NCI-H1105 (cell line): ENCODE data around the gene WWOX.

Source experiments
- DNase-seq: peaks from one replicate; lab custom pipeline; 2025; lab: John Stamatoyannopoulos, UW

WWOX gene

DNA sequence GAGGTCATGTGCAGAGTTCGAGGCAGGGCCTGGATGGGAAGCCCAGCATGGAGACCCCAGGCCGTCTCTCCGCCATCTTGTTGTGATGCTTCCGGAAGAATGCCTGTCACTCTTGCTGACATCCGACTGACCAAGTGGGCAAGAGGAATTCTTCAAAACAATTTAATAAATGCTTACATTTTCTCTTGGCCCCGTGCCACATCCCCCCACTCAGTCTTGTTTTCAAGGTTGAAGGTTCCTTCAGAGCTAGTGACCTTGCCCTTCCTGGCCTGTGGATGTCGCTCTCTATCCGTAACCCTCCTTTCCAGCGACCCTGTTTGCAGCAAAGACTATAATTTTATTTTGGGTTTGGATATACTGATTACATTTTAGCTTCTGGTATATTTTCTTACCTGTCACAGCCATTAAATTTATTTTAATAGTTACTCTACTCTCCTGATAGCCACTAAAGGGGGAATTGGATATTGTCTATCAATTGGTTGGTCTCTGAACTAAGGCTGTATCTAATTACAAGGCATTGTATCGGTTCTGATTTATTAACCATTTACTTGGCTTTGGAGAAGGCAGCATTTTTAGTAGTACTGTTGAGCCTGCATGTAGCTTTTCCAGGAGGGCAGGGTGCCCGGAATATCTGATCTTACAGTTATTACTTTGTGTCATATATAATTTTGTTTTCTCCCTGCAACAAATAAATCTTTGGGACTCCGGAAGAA is 264.5 kb downstream of the WWOX start:
- DNase-seq = no peak

DNA sequence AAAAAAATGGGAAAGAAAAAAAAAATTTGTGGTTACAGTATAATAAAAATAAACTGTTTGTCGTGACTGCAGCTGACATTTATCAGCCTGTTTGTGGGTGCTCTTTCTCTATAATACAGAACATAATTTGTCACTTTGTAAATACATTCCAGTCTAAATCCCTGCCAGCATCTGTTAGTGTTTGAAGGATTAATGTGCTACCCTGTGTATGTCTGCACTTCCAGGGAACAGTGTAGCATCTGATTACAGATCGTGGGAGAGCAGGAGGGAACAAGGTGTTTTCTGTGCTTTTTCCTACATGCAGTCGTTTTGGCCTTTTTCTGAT is 265.1 kb downstream of the WWOX start:
- no peak for DNase-seq

DNA sequence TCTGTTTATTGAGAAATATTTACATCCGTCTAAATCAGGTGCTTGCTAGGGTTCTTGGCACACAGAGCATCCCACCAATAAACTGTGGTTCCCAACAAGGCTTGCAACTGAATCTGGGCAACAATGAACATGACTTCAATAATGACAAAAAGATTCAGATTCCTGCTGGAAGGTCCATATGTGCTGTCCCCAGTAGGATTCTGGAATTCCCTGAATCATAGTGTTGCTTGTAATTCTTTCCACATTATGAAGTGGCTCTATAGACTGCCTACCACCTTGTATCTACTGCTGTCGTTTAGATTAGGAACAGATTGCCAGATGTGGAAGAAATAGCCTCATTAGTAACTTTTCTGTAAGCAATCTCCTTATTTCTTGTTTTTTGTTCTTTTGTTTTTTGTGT is 265.9 kb downstream of the WWOX start:
- DNase-seq = no peak

DNA sequence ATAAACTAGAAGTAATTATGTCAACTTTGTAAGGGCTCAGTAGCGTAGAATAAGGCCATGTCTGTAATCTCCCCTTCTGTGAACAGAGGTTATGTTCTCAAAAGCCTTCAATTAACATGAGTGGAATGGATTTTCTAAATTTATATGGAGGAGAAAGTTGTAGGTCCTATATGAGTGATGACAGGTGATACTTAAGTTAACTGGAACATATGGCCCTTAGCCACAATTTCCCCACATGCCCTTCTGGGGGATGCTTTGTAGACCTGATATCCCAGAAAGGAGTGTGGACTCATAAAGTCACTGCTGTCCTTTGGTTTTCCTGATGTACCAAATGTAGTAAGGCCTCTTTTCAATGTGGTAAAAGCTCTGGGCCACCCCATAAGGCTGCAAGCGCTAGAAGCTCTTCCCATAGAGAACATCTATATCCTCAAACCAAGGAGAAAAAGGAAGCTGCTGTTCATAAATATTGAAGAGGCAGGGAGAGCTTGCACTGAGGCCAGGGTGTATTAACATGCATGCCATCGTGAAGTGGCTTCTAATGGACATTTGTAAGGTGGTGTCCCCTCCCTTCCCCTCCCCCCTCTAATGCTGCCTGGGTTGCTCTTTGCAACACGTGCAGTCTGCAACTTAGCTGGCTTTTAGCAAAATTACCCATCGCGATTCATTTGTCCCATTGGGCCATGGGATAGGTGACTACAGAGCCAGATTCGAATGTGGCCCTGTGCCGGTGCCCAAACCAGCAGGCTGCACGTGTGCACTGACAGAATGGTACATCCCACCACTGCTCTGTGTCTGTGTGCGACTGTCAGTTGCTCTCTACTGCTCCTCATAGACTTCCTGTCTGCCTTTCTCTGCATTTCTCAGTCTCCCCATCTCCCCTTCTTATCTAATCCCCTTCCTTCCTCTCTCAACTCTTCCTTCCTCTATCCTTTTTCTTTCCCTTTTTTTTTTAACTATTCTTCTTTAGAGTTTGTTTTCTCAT is 269.0 kb downstream of the WWOX start:
- no peak for DNase-seq

DNA sequence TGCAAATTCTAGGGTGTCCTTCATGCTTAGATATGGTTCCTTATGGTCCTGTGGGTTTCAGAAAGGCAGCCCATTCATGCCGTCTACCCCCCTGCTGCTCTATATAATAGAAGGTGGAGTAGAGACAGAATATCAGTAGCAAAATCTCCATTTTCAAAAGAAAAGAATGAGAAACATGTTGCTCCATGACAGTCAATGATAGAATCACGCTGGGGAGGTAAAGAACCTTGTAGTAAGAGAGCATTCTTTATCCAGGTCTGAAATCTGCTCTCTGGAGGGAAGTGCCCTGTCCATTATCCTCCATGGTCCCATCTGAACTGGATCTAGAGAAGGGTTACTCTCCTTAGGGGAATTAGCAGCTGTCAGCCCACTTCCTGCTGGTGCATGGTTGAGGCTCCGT is 272.8 kb downstream of the WWOX start:
- DNase-seq = no peak

DNA sequence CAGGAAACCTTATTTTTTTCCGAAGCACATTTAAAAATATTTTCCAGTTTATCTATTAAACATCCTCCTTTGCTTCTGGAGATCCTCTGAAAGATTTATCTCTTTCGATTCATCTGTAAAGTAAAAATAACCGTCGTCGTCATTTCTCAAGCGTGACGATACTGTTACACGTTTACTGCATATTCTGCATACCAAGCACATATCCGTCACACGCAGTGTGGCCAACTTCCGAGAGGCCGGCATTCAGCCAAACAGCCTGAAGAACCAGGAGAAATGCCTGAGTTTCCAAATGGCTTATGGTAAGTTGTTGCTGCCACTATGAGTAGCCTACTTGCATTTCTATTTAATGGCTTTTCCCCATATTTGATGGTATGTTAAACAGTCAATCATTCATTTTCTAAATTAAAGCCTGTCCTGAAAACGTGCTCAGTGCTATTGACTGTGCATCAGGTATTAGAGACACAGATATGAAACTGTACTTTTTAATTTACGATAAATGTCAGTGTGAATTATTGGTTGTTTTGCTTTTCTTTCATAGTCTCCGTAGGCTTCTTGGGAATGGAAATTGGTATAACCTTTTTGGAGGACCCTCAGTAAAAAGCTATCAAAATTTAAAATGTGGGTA is 275.7 kb downstream of the WWOX start:
- DNase-seq = no peak

DNA sequence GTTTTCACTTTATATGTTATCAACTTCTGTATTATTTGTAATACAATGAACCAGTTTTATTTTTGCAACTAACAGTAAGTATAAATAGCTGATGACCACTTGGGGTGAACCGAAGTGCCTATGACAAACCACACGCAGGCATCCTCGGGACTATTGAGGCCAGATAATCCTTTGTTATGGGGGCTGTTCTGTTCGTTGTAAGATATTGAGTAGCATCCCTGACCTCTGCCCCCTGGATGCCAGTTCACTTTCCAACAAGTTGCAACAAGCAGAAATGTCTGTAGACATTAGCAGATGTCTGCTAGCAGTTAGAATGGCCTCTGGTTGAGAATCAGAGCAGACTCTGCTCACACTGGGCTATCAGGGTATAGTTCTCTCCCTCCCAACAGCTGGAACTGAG is 277.0 kb downstream of the WWOX start:
- DNase-seq = no peak

DNA sequence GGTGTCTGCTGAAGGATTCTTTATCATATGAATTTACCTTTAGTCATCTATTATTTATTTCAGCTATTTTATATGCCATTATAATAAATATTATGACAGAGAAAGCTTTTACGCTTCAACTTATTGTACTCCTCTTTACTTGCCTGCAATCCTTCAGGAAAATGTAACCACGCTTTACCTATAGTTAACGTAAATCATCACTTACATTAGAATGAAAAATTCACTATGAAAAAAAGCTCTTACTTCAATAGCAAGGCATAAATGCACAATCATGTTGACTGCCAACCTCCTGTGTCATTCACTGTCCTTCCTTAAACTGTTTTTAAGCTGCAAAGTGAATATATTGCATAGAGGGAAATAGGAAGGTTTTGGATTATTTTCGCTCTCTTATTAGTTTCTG is 277.9 kb downstream of the WWOX start:
- no peak for DNase-seq

DNA sequence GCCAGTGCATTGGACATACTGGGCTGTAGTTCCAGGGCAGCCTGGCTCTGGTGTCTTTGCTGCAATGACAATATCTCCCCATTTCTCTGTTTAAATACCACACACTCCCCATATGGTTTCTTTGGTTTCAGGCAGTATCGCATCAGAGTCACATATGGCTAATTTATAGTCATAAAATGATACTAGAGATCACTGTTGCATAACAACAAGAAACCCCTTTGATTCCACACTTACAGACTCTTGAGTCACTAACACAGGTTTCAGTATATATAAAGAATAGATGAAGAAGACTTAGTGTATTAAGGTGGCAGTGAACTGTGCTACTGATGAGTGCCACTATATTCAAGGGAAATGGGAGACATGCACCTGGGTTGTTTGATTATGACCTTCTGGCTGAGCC is 281.6 kb downstream of the WWOX start:
- DNase-seq = no peak

DNA sequence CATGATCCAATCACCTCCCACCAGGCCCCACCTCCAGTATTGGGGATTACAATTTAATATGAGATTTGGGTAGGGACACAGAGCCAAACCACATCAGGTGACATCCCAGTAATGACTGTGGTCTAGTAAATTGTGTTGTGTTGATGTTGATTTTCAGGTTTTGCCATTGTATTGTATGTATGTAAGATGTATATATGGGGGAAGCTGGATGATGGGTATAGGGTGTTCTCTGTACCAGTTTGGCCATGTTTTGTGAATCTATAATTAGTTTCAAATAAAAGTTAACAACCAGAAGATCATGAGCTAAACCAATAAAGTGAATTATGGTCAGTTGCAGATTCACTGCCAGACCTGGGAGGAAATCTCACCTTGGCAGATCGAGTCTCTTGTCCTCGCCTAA is 283.7 kb downstream of the WWOX start:
- DNase-seq = no peak

DNA sequence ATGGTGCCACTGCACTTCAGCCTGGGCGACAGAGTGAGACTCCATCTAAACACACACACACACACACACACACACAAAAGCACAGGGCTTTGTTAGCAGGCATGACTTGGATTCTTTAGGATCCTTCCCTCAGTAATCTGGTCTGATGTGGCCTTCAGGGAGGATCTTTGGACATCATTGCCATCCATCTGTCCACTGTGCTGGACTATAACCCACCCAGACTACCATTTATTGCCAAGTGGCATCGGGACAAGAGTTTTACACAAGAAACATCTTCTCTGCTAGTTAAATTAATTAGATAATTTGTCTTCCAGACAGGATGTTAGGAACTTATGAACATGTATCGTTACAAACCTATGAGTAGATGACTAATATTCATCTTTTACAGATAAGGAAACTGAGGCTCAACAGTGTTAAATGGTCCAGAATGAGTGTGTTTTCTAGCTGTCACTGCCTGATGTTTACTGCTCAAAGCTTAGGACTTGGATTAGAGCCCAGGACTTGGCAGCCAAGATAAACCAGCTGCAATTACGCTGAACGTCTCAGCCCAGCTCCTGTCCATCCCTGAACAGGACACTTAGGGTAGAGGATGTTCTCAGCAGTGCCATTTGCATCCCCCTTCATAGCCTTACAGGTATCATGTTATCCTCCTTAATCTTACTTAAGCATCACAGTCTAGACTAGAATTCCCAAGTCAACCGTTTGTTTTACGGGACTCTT is 285.8 kb downstream of the WWOX start:
- no peak for DNase-seq

DNA sequence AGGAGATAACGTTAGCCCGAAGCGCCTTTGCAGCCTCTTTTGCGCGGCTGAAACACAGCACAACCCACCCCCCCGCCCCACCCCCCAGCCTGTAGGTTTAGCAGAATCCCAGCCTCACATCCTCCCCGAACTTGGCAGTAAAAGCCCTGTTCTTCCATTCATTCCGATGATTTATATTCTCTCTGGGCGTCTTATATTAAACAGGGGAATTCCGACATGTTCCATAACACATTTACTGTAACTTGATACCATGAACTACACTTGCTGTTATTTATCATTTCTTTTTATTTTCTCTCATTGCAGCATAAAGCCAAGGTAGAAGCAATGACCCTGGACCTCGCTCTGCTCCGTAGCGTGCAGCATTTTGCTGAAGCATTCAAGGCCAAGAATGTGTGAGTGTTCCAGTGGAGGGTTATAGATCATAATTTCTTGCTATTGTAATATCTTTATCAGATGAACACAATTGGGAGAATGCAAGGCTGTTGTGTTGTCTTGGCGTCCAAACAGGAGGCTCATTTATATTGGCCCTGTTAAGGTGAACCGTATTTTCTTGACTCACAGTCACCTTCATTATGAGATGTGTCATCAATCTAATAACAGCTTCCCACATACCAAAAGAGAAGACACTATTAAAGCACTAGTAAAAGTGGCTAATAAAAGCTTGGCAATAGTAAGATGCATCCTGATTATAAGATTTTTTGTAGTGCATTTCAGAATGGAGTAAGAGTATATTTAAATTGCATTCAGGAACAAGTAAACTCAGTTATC is 287.3 kb downstream of the WWOX start:
- DNase-seq = no peak

DNA sequence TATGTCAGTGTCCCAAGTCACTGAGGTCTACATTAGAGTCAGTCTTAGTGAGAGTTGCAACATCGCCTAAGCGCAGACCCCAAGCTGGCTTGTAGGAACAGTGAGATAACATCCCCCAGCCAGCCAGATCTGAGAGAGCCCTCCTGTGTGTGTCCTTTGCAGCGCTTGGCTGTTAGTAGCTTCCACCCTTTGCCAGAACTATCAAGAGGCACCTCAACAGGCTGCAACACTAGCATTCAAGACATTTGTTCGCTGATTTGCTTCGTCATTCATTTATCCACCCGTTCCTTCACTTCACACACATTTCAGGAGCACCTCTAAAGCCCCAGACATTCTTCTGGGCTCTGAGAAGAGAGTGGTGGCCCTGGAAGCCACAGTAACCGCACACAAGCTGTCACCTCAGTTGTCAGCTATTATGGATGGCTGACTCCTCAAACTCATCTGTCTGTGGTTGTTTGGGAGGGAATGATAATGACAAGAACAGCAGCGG is 289.6 kb downstream of the WWOX start:
- no peak for DNase-seq

DNA sequence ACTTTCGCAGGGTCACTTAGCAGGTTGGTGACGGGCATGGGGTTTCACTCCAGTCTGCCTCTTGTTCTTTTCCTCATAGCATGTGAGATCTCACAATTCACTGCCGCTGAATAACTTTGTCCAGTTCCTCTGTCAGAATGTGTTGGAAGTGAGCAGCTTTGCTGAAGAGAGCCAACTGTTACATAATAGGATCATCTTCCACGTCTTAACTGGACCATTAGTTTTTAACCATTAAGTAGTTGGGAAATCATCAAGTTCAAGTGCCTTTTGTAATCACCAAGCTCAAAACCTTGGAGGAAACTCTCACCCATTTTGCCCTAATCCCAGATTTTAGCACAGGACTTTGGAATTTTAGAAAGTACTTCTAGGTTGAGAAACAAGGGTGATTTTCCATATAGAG is 290.6 kb downstream of the WWOX start:
- DNase-seq = no peak

DNA sequence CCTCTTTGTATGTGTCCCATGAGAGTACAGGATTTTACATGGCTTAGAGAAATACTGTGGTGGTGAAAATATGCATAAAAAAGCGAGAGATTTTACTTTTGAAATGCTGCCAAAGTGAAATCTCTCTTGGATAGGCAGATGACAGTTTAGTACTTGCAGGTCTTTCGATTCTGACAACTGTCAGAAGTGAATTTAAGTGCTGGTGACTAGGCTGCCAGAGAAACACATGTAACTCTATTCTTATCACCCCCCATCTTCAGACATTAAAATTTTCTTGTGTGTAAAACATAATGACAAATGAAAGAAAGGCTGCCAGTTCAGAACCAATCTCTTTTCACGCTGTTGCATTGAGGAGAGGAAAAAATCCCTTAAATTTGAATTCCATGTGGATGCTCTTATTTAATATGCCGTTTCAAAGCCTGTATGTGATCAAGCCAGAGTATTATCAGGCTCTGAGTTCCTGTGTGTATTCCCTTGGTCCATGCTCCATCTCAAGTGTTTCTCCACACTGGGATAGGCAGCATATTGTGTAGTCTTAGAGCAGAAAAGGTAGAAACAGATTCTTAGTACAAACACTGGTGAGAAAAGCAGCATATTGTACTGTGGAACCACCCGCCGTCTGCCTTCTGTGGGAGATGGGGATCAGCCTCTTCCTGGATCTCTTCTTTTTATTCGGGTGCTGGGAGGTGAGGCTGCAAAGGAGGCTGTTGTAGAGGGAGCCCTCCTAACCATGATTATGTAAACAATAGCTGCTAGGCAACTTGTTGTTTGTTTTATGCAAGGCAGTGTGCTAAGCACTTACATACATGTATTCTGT is 291.3 kb downstream of the WWOX start:
- DNase-seq = no peak

DNA sequence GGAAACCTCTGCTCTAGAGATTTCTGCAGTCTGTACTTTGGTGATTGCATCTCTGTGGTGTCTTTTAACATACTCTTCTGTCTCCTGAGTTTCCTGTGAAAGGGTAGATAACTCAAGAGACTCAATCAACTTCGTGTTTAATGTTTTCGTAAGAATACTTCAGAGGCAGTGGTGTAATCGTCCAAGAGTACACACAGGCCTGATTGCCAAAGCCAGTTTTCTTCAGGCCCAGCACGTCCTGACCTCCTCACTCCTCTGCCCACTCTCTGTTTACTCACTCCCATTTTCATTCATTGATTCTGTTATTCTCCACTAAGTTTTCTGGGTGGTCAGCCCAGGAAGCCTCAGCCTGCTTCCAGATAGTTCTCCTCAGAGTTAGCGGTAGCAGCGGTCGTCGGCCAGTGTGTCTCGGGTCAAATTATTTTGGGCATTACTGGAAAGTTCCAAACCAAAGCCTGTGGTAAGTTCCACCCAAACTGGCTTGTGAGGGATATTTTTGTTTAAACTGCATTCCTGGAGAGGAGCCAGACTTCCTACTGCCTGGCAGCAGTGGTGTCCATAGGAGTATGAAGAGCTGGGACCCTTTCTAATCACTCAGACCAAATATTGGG is 293.2 kb downstream of the WWOX start:
- no peak for DNase-seq

DNA sequence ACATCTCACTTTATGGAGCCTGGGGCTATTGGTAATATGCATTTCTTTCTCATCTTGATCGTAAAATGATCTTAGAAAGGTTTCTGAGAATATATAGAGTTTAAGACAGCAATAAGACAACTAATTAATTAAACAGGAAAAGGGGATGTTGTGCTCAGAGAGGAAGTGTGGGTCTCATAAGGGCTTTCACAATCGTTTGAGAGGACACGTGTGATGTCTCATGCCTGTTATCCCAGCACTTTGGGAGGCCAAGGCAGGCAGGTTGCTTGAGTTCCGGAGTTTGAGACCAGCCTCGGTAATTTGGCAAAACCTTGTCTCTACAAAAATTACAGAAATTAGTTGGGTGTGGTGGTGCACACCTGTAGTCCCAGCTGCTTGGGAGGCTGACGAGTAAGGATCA is 295.6 kb downstream of the WWOX start:
- no peak for DNase-seq

DNA sequence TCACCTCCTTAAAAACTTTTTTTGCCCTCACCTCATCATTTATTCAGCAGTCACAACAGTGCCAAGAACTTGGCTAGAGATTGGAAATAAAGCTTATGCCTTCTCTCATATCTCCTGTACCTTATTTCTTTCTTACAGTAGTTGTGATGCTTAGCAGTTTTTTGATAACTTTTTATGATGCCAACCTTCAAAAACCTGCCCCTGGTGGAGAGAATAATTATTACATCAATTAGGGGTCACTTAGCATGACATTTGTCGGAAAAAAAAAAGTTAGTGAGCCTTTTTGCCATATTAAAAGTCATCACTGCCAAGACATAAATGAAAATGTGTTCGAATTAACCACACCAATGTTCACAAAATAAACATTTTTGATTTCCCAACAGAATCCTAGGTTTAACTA is 296.6 kb downstream of the WWOX start:
- DNase-seq = no peak

DNA sequence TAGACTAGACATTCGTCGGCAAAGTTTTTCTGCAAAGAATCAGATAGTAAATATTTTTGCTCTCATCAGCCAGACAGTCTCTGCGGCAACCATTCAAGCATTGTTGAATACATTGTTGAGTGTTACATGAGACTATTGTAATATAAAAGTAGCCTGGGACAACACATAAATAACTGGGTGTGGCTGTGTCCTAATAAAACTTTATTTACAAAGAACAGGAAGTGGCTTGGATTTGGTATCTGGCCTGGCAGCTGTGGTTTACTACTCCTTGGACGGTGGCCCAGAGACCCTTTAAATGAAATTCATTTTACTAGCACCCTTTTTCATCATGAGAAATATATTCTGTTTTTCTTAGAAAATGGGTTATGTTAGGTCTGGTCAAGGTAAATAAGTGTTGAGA is 297.2 kb downstream of the WWOX start:
- no peak for DNase-seq

DNA sequence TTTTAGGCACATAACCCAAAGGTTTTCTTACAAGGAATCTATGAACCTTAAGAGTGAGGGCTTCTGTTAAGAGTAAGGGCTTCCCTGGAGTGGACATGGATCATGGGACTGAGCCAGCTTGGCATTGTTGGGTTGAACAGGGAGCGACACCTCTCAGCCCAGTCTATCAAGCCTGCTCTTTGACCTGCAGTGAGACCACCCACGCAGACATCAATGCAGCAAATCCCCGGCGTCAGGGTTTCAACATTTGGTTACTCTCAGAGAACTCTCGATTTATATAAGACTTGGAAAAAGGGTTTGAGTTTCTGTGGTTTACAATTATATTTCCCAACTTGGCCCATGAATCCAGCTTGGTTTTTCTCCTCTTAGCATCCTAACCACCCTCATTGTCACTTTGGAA is 299.9 kb downstream of the WWOX start:
- no peak for DNase-seq
